ENCODE measurements around the gene PPCDC. TPM values are rescaled to one million over a fixed set of nuclear protein-coding genes. Genes with fewer than 3 reads are reported as not detected.

The PPCDC gene
- total RNA-seq, 1 donor: 11.8 TPM

DNA sequence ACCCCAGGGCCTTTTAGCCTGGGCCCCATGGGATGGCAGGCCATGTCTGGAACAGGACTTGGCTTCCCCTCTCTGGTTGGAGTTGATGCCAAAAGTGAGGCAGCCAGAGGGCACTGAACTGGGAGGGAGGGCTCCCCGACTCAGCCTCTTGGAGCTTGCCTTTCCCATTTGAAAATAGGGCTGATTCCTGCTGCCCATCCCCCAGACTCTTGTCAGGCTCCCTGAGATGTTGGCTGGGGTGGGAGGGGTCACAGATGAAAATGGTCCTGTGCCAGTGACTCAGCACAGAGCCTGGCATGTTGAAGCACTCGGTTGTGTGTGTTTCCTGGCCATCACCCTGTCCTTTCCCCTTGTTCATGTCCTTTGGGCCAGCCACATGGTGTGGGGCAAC, 6.6 kb downstream of the PPCDC start:
- peak; percentile 63 for DNase-seq (ENCODE audit: low read depth)
- TF ChIP-seq, protein P1, sequence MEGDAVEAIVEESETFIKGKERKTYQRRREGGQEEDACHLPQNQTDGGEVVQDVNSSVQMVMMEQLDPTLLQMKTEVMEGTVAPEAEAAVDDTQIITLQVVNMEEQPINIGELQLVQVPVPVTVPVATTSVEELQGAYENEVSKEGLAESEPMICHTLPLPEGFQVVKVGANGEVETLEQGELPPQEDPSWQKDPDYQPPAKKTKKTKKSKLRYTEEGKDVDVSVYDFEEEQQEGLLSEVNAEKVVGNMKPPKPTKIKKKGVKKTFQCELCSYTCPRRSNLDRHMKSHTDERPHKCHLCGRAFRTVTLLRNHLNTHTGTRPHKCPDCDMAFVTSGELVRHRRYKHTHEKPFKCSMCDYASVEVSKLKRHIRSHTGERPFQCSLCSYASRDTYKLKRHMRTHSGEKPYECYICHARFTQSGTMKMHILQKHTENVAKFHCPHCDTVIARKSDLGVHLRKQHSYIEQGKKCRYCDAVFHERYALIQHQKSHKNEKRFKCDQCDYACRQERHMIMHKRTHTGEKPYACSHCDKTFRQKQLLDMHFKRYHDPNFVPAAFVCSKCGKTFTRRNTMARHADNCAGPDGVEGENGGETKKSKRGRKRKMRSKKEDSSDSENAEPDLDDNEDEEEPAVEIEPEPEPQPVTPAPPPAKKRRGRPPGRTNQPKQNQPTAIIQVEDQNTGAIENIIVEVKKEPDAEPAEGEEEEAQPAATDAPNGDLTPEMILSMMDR (IDR thresholded peaks at IDR 0.05; ENCODE audit: insufficient read depth, low read length): no peak
- H3K4me3 ChIP-seq (ENCODE audit: low read depth, low read length): no peak overlapping the region

DNA sequence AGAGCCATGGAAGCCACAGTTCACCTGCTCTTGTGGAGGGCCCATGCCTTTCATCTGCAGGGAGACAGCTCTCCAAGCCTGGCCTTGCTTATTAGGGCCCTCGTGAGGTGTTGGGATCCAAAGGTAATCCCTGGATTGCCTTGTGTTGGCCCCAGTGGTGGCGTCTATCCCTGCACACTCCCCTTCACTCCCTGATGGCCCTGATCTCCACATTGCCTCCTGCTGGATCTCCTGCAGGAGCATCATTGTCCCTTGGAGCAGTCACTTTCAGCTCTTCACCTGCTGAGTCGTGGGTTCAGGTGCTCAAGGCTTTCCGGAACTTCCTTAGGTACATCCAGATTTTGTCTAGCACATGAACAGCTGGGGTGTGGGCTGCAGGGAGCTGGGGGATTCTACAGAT, 7.0 kb downstream of the PPCDC start:
- no peak overlapping the region for H3K4me3 ChIP-seq (ENCODE audit: low read depth, low read length)
- TF ChIP-seq, protein P1 (IDR thresholded peaks at IDR 0.05; ENCODE audit: insufficient read depth, low read length): no peak
- DNase-seq (ENCODE audit: low read depth): no peak

DNA sequence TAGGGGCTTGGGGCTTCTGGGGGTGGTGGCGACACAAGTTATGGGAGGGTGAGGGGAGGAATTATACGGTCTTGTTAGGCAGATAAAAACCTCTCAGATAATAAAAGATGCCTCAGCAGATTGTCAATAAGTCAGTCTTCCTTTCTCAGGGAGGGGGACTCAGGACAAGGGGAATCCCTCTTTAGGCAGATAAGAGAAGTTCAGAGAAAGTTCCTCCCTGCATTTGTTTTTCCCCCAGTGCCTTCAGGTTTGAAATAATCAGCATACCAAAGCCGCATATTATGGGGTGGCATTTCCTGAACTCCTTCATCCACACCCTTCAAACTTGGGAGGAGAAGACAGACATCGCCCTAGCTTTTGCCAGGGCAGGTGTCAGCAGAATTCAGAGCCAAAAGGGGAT, 8.5 kb downstream of the PPCDC start:
- TF ChIP-seq, protein P1 (IDR thresholded peaks at IDR 0.05; ENCODE audit: insufficient read depth, low read length): no peak
- DNase-seq (ENCODE audit: low read depth): peak; percentile 11
- no peak overlapping the region for H3K4me3 ChIP-seq (ENCODE audit: low read depth, low read length)

DNA sequence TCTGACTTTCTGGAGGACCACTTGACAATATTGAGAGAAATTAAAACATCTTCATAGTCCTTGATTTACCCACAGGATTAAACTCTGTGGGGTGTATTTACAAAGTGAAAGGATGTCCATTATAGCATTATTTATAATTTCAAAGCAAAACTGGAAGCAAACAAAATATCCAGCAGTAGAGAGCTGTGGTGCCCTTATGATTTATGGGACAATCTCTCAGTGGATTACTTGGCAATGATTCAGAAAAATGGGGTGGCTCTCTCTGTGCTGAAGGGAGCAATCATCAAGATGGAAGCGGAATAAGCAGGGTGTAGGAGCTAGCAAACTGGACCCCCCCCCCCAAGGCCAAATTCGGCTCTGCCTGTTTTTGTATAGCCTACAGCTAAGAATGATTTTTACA, 9.0 kb downstream of the PPCDC start:
- no peak for DNase-seq (ENCODE audit: low read depth)
- no peak overlapping the region for H3K4me3 ChIP-seq (ENCODE audit: low read depth, low read length)
- TF ChIP-seq, protein P1 (IDR thresholded peaks at IDR 0.05; ENCODE audit: insufficient read depth, low read length): no peak

DNA sequence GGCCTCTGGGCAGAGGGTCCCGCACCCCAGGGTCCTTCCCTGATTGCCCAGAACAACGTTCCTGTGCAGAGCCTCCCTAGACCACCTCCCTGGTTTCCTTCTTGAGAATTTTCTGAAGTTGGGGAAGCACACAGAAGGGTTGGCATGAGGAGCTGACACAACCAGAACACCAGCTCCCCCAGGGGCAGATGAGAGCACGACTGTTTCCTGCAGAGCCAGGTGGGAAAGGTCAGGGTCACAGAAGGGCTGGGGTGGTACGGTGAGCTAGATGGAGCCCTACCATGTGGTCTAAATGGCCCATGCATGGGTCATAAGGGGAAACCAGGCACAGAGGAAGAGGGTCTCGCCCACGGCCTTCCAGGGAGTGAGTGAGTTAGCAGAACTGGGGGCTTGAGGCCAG, 10.4 kb downstream of the PPCDC start:
- TF ChIP-seq, protein P1 (IDR thresholded peaks at IDR 0.05; ENCODE audit: insufficient read depth, low read length): no peak
- DNase-seq (ENCODE audit: low read depth): no peak
- H3K4me3 ChIP-seq (ENCODE audit: low read depth, low read length): no peak overlapping the region

DNA sequence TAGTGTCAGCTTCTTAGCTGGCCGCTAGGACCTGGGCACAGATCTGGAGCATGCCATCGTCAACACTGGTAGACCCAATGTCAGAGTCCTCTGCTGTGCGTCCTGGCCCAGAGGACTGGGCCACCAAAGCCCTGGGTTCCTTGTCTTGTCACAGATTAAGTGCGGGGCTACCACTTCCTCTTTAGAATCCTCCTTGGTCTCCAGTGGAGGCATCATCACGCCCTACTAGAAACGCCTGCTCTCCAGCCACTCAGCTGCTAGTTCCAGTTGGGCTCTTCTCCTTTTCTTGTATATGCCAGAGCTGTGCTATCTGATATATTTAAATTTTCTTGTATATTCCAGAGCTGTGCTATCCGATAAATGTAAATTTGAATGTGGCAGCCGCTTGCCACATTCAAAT, 11.2 kb downstream of the PPCDC start:
- DNase-seq (ENCODE audit: low read depth): no peak
- TF ChIP-seq, protein P1 (IDR thresholded peaks at IDR 0.05; ENCODE audit: insufficient read depth, low read length): no peak
- no peak overlapping the region for H3K4me3 ChIP-seq (ENCODE audit: low read depth, low read length)

DNA sequence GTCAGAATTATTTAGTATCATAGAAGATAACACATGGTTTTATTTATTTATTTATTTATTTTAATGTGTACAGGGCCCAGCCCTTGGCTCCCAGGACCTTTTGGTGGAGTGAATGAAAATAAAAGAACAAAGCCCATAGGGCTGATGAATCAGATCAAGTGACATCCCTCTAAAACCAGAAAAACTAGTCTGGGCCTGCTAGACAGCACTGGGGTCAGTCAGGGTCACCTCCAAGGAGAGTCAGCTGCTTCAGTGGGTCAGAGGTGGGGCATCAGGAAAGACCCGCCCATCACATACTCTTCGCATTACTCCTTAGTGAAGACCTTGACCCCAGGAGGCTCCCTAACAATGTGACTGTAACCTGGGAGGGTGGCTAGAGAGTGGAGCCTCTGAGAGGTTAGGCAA, 12.8 kb downstream of the PPCDC start:
- TF ChIP-seq, protein P1 (IDR thresholded peaks at IDR 0.05; ENCODE audit: insufficient read depth, low read length): no peak
- DNase-seq (ENCODE audit: low read depth): no peak
- H3K4me3 ChIP-seq (ENCODE audit: low read depth, low read length): no peak overlapping the region
